Measurements from ENCODE around the gene NFATC4.
"Not testable (repeated sequence)": the region's sequence is repeated elsewhere in the genome, so short reads cannot be mapped to it uniquely, and the experiment has no call there.

NFATC4 gene

DNA sequence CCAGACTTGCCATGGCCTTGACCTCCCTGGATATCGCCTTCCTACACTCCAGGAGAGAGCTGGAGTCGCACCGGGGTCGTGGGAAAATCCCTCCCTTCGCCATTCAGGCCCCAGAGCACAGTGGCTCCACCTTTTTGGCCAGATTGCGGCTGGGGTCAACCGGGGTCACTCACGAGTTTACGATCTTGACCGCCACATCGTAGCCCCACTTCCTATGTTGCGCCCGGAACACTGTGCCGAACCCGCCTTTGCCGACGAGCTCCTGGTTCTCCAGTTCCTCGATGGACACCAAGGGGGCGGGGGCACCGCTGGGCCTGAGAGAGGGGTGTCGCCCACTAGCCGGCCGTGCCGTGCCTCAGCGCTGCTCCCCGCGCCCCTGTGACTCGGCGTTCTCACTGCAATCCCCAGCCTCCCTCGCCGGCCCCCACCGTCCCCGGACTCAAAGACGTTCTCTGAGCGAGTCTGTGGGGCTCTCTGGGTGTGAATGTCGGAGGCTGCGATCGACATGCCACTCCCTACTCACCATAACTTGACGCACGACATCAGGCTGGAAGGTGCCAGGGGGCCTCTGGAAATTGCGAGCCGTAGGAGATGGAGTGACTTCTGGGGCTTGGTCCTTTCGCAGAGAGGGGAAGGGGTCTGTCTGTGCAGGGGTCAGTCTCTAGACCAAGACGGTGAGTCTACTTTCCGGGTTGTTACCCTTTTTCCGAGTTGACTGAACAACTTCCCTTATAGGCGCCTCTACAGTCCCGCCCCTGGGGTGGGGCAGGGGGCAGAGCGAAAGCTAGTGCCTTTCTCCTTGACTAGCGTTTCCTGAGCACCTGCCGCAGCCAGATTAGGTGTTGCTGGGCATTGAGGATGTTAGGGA lies 28.5 kb upstream of the NFATC4 start, which contains the start of gene RIPK3:
RIPK3 (minus strand) TSS at position 708 of the 868 bp plus-strand sequence; CDS start at position 543, 165 bp downstream.
- DNase-seq: no peak

DNA sequence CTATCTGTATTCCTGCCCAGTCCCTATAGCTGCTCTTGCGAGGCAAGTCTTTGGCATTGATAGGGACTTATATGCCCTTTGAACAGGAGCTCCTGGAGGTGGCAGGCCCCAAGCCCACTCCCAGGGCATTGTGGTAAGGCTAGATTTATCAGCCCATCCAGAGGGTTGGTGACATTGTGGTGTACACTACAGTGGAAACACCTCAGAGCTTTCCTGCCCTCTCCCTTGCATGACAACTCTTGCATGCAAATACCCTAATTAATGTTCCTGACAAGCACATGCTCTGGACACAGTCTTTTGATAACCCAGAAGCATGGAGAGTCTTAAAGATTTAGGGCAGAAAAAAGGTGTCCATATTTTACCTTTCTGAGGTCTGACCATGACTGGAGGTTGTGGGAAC lies 27.4 kb upstream of the NFATC4 start:
- DNase-seq: no peak

GRCh38 chr14:24342889-24343288 lies 25.1 kb upstream of the NFATC4 start:
- no peak for DNase-seq

GRCh38 chr14:24343795-24344660 lies 24.0 kb upstream of the NFATC4 start:
- DNase-seq: no peak

DNA sequence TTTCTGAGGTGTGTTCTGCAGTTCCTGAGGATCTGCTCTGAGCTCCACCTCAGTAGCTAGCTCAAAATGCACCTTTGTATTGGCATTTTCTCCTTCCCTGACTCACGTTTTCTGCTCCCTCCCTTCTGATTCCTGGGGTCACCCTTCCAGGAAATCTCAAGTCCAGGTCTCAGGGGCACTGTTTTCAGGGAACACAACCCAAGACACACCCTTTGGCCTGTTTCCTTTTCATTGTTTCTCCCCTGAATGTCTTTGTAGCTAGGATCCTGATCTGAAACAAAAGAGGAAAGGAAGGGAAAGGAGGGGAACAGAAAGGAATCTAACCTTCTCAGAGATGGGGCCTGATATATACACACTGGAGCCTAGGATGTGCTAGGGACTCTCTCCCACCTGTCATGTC lies 20.9 kb upstream of the NFATC4 start:
- DNase-seq: no peak

GRCh38 chr14:24348186-24348585 lies 19.8 kb upstream of the NFATC4 start:
- no peak for DNase-seq

GRCh38 chr14:24349742-24350141 lies 18.2 kb upstream of the NFATC4 start:
- no peak for DNase-seq

DNA sequence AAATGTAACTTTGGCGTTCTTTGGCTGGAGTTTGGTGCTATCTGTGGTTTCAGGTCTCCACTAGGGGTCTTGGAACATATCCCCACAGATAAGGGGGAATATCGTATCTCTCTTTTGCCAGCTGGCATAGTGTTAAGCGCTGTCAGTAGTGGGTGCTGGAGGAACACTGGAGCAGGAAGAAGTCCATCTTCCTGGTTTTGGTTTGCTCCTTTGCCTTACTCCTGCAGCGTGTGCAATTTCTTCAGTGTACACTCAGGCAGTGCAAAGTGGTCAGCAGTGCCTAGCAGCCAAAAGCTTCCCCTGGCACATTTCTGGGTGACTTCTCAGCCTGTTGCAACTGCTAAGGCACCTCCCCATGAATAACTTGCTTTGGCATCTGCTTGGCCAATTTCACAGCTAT lies 16.5 kb upstream of the NFATC4 start:
- peak; percentile 39 for DNase-seq

DNA sequence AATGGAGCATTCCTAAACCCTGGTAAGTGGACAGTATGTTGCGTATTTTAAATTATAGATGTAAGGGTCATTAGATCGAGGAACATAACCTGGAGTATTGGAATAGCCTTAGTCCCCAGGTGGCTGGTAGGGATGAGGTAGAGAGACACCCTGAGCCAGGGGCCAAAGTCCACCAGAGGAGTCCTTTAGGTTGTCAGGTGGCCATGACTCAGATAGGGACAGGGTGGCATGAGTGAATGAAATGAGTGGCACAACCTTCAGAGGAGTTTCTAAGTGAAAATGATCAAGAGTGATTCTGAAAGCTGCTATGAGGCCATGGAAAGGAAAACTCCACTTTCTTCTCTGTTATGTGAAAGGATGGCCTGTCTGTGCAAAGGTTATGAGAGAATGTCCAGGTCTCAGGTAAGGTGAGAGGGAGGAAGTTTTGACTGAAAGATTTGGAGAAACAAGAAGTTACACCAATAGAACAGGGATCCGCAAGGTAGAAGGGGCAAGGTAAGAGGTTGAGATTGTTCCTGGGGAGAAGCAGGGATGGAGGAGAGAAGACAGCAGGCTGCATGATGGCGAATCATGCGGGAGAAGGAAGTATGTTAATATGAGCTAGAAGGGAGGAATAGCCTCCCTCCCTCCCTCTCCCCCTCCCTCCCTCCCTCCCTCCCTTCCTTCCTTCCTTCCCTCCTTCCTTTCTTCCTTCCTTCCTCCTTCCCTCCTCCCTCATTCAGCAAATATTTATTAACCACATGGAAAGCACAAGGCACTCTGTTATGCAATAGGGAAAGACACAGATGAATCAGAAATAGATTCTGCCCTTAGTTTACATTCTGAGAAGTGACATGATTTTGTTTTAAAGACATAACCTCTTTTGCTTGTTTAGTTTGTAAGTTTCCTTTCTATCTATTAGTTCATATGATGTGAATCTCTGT lies 14.2 kb upstream of the NFATC4 start:
- peak; percentile 56 for DNase-seq

DNA sequence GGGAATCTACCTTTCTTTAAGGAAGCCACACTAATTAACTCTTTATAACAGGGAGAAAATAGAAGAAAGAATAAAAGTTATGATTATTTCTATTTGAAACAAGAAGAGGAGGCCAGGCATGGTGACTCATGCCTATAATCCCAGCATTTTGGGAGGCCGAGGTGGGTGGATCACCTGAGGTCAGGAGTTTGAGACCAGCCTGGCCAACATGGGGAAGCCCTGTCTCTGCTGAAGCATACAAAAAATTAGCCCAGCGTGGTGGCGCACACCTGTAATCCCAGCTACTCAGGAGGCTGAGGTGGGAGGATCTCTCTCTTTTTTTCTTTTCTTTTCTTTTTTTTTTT lies 13.5 kb upstream of the NFATC4 start:
- not testable (repeated sequence) for DNase-seq

DNA sequence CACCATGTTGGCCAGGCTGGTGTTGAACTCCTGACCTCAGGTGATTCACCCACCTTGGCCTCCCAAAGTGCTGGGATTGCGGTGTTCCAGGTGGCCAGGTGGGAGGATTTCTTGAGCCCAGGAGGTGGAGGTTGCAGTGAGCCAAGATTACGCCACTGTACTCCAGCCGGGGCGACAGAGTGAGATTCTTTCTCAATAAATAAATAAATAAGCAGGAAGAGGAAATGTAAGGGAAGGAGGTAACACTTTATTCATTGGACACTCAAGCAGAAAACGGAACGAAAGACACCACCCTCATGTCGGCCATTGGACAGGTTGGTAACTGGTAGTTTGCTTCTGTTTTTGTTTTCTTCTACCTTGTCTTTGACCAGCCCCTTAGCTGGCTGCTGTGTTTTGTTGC lies 13.0 kb upstream of the NFATC4 start:
- no peak for DNase-seq

- DNase-seq: no peak
Measured at GRCh38 chr14:24356208-24356607, 11.8 kb upstream of the NFATC4 start.

DNA sequence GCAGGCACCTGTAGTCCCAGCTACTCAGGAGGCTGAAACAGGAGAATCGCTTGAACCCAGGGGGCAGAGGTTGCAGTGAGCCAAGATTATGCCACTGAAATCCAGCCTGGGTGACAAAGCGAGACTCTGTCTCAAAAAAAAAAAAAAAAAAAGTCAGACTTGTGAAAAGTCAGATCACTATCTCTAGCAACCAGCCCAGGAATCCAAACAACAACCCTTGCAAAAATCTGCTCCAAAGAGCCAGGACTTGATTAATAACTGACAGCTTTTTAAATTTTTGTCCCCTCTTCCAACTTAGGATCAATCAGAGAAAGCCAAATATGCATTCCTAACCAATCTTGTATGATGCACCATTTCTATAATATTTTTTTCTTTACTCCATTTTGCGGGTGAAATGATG lies 7.7 kb upstream of the NFATC4 start:
- no peak for DNase-seq

DNA sequence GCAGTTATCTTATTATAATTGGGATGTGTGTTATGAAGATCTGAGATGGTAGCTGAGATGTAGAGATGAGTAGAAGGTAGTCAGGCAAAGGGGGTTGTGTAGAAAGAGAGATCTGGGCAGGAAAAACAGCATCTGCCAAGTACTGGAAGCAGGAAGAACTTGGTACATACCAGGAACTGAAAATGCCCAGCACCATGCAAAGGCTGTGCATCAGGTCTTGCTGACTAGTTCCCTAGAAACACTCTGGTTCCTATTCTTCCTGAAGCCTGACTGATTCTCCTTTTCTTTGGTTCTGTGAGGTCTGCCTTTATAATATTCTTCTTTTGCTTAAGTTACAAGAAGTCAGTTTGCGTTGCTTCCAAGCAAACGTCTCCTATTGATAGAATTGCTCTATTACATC lies 6.7 kb upstream of the NFATC4 start:
- no peak for DNase-seq

GRCh38 chr14:24362241-24362960 lies 5.6 kb upstream of the NFATC4 start:
- DNase-seq: peak; percentile 75

- DNase-seq: no peak
Measured at GRCh38 chr14:24363401-24363800, 4.6 kb upstream of the NFATC4 start.

GRCh38 chr14:24364841-24365240 lies 3.1 kb upstream of the NFATC4 start:
- DNase-seq: no peak

DNA sequence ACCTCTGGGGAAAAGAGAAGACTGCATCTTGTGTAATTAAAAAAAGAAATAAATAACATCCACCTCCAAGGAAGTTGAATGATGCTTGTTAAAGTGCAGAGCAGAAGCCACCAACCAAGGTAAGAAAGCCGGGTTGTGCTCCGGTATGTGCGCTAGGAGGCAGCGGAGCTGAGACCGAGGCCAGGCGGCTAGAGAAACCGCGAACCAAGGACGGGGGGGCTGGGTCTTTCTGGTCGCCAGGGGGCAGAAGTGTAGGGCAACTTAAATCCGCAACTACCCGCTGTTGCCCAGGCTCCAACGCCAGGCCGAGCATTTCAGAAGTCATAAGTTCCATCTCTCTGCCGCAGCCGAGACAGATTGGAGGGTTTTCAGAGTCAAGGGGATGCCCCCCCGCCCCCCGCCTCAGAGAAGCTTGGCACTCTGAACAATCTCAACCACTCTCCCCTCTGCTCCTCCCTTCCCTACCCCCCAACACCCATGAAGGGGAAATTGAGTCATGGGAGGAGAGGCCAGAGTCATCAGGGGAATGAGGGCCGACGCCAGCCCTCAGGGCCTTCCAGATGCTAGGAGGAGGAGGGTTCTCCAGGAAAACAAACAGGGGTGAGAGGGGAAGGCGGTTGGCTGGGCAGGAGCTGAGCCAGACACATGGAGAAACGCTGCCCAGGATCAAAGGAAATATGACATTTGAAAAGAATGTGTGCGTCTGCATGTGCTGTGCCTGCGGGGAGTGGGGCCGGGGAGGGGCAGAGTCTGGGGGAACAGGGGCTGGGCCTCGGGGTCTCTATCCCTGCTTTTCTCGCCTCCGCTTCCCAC lies 2.2 kb upstream of the NFATC4 start:
- DNase-seq: peak; percentile 92

DNA sequence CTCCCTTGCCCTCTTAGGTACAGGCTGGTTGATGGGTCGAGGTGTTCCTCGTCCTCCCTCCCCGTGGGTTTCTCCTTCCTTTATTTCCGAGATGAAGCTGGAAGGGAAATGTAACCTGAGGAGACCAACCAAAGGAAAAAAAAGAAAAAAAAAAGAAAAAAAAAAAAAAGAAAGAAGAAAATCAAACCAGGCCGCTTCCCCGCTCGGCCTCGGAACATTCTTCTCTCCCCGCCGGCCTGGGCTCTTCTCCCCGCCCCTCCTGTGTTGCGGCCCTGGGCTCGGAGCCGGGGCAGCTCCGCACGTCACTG lies 1.6 kb upstream of the NFATC4 start:
- no peak for DNase-seq

- peak; percentile 98 for DNase-seq
Measured at GRCh38 chr14:24366721-24367513, 1.1 kb upstream of the NFATC4 start.

All from fibroblast of skin of scalp (primary cell).